Right forelimb (tissue), 1 donor: ENCODE measurements around the gene KIF19.

Experiments
- DNase-seq: peaks from one replicate; pipeline ENCODE4 v3.0.0-alpha.2; 2018

The KIF19 gene

DNA sequence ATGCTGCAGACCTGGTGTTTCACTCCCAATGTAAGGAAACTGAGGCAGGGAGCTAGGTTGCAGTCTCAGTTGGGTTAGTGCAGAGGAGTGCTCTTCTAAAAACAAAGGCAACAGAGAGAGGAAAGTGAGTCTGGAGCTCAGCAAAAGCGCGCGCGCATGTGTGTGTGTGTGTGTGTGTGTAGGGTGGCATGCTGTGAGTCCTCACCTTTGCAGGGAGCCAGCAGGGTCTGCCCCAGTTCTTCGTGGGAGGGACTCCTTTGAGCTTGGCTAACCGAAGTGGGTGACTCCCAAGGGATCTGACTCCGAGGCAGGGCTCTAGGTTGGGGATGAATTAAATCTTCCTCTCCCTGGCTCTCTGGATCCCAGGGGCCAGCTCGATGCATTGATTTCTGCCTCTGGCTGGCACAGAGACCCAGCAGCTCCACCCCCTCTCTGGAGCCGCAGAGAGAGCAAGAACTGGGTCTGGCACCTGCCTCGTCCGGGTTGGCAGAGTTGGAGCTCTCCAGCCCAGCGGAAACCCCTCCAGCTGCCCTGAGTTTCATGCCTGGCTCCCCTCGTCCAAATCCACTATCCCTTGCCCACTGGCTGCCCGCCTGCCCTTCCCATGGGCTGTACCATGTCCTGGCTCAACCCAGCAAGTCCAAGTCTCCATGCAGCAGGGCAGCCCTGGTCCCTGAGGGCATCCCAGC, 36.9 kb downstream of the KIF19 start:
- DNase-seq: no peak

DNA sequence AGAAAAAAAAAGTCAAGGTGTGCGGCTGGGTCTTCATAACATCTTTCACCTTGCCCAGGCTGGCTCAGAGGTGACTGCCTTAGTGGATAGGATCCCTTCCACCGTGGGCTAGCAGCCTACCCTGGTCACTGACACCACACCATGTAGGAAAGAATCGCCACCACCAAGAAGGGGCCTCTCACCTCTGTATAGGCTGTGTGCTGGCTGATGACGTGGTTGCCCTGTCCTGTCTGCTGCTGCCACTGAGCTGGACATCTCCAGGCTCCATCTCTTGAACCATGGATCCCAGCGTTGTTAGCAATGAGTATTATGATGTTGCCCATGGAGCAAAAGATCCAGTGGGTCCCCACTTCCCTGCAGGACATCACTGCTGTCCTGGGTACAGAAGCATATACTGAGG, 41.2 kb downstream of the KIF19 start, which contains the start of gene GPR142:
Gene GPR142 (plus strand): TSS at position 301 of the 400 bp plus-strand sequence. CDS start 2,035 bp downstream, outside the sequence.
- no peak for DNase-seq

DNA sequence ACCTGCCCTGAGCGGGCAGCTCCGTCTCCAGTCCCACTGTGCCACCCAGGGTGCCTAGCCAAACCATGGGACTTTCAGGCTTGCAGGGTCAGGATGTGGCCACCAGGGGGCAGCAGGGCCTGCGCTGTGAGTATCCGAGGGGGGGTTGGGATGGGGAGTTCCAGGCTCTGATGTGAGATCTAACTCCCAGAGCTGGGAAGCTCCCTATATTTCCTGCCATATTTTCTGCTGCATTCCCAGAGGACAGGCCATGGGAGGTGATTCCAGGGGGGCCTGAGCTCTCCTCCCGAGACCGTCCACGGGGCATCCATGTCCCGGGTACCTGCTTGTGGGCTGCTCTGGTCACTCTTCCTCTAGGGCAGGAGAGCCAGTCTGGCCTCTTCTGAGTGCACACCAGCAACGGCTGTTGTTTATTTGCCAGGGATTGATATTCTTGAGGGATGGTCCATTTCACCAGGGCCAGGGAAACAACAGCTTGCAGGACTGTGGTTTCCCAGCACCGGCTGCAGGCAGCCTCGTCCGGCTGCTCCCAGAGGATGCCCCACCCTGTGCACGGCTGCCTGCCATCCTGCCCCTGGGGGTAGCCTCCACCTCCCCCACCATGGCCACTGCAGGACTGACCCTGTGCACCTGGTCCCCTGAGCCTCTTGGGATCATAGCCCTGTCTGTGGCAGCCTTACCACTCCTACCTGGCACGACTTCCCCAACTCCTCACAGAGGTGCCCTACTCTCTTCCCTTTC, 42.5 kb downstream of the KIF19 start:
- peak; percentile 80 for DNase-seq

DNA sequence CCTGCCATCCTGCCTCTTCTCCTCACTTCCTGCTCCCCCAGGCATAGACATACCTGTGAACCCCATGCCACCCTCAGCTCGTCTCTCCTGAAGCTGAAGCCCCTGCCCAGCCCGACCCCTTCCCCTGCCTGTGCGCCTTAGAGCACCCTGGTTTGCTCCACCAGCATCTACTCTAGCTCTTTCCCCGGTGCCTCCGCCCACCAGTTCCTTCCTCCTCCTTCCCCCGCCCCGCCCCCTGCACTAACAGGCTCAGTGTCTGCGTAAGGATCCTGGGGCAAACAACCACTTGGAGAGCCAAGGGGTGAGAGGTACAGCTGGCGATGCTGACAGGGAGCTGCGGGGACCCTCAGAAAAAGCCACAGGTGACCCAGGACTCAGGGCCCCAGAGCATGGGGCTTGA, 43.2 kb downstream of the KIF19 start:
- no peak for DNase-seq

DNA sequence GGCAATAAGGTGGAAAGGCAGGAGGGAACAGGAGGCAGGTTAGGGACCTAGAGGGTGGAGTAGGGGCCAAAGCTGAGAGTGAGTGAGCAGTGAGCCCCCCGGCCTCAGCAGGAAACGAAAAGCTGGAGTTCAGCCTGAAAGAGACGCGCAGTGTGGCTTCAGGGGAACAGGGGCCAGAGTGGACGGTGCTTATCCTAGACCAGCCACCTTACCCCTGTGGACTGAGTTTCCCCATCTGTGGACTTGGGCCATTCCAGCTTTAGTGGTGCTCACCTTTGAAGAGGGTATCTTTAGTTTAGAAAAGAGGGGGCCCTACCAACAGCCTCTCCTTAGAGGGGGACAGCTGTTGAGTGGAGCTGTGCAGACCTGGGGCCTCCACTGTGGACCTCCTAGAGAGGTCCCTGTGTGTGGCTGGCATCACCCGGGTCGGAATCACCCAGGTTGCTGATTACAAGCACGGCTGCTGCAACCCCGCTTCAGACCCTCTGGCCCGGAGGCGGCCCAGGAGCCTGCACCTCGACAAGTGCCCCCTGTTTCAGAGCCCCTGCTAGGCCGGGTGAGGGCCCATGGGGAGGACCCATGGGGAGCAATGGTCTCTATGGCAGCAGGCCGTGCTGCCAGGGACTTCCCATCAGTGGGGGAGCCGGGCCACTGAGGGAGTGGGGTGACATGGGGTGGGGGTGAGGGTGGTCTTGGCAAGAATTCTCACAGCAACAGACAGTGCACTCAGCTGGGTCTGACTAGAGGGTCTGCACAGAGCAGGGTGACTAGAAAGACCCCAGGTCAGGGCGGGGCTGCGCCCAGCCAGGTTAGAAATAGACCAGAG, 43.9 kb downstream of the KIF19 start:
- no peak for DNase-seq

DNA sequence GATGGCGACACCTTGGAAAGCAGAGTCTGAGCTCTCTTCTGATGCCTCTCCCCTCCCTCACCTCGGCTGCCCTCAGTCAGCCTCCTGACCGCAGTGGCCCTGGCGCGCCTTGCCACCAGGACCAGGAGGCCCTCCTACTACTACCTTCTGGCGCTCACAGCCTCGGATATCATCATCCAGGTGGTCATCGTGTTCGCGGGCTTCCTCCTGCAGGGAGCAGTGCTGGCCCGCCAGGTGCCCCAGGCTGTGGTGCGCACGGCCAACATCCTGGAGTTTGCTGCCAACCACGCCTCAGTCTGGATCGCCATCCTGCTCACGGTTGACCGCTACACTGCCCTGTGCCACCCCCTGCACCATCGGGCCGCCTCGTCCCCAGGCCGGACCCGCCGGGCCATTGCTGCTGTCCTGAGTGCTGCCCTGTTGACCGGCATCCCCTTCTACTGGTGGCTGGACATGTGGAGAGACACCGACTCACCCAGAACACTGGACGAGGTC, 45.7 kb downstream of the KIF19 start:
- no peak for DNase-seq

DNA sequence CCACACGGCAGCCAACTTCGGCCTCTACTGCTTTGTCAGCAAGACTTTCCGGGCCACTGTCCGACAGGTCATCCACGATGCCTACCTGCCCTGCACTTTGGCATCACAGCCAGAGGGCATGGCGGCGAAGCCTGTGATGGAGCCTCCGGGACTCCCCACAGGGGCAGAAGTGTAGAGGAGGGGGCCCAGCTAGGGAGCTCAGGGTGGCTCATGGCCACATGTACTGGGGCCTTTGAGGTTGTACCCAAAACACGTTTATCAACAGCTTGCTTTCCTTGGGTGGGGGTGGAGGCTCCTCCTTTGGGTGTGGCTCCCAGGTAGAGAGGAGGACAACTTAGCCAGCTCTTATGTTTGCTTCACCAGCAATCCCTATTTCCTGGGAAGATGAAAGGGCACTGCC, 46.4 kb downstream of the KIF19 start:
- DNase-seq: no peak

DNA sequence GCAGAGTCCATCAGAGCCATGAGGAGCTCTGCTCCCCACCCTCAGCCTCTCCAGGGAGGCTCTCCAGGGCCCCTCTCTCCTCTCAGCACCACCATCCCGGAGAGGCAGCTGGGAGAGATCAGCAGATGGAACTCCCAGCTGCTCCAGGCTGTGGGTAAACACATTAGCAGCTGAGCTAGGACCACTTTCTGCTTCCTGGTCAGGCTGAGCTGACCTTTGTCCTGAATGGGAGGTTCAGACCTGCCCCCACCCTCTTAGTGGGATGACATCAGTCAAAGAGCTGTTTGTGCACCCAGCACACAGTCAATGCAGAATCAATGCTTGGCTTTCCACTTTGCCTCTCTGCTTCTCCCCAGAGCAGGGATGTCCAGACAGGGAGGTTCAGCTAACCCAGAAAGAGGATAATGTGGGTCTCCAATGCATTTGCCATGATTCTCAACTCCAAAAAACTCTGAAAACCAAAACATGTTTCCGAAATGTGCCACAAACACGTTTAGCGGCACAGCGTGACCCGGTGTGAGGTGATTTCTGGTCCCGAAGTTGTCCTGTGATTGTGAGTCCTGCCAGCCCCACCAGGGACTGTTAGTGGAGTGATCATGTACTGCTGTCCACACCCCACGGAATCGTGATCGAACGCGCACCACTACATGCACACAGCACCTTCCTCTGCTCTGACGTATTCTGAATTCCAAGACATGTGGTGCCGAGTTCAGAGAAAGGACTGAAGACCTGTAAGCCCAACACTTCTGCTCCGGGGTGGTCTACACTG, 48.0 kb downstream of the KIF19 start:
- no peak for DNase-seq

DNA sequence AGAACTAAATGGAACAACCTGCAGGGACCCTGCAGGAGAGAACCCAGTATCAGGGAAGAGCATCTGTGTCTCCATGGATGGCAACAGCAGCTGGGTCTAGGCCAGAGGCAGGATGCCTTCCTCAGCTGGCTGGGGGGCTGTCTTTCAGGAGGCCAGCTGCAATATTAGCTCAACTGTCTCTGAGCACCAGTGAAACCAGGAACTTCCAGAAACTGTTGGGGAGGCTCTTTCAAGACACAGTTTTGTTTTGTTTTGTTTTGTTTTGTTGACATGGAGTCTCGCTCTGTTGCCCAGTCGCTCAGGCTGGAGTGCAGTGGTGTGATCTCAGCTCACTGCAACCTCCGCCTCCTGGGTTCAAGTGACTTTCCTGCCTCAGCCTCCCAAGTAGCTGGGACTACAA, 48.8 kb downstream of the KIF19 start:
- DNase-seq: no peak

DNA sequence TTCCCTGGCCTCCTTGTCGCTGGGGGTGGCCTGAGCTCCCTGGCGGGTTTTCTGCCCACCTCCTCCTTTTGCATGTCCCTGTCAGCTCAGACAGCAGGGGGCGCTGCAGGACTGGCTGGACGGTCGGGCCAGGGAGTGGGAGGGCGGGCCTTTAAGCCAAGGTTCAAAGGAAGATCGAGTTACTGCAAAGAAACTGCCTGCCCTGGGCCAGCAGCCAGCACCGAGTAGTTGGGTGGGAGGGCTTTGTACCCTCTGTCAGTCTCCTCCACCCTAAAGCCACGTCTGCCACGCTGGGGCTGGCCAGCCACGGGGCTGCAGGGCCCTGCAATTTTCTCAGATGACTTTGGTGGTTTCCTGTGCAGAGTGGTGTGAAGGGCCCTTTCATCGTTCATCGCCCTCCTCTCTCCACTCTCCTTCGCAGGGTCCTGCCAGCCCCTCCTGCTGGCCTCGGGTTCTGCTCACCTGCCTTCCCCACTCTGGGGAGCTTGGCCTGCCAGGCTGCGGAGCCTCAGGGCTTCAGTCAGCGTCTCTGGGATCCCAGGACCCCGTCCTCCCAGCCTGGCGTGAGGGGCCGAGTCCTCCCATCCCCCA, 53.6 kb downstream of the KIF19 start:
- peak; percentile 98 for DNase-seq

DNA sequence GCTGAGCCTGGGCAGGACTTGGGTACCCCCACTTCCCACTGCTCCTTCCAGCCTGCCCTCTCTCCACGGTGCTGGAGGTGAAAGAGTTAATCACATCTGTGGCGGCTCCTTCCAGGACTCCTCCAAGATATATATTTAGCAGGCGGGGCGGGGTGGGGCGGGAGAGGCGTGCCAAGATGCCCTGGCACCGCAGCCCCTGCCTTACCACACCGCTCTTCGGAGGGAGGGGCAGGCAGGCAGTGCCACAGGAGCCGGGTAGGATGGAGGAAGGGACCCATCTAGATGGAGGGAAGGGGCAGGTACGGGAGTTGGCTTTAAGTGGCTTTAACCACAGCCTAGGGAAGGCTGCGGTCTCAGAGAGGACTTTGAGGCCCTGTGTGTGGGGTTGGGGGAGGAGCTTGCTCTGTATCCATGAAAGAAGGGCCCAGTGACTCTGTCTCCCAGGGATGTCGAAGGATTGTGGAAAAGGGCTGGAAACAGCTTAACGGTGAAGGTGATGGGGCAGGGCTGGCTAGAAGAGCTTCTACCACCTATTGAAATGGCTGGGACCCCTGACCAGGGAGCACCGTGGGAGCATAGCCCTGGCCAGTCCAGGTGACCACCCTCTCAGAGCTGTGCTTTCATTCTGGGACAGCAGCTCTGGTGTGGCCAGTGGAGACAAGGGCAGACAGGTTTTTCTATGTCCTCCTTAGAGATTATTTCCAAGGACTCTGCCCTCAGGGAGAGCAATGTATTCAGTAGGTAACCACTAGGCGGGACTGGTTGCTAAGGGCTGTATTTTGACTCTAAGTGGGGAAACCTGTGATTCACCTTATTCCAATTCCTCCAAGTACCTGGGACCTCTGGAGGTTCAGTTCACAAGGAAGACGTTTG, 54.3 kb downstream of the KIF19 start:
- peak; percentile 77 for DNase-seq

DNA sequence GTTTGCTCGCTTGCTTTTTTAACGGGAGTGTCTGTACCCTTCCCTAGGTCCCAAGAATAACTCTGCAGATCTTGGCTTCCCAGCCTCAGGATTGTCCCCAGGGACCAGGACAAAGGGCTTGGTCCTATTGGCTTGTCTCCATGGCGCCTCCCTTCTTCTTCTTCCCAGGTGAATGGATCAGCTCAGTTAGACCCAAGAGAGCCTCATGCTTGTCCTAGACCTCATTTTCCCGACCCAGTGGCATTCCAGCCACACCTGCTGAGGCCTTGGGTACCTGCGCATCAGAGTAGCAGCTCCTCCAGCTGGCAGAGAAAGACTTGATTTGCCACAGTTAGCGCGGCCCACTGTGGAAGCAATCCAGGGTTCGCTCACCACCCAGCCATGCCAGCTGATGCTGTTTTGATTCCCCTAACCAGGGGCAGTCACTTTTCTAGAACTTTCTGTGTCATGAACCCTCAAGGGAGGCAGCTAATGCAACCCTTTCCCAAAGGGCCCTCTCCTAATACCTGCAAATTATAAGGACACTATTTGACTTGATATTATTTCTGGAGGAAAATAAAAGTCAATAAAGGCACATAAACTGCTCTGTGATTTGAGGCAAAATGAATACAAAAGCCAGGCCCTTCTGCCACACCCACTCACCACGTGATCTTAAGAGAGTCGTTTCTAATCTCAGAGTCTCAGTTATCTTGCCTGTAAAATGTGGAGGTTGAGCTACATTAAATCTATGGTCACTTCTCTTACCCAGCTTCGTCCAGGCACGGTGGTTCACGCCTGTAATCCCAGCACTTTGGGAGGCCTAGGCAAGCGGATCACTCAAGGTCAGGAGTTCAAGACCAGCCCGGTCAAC, 55.2 kb downstream of the KIF19 start:
- DNase-seq: no peak

DNA sequence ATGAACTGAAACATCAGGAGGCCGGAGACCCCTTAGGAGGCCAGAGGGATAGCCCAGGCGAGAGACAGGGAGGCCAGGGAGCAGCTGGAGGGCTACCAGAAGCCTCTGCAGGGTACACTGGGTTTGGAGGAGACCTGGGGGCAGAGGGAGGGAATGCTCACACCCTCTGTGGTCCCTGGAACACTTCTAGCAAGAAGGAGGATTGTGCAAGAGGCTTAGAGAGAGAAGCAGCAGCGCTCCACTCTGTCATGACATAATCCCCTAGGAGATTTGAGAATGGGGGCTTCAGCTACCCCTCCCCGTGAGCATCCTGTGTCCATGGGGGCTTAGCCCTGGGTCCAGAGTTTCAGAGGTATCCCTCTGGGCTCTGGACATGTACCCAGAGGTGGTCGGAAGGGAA, 57.1 kb downstream of the KIF19 start:
- no peak for DNase-seq

DNA sequence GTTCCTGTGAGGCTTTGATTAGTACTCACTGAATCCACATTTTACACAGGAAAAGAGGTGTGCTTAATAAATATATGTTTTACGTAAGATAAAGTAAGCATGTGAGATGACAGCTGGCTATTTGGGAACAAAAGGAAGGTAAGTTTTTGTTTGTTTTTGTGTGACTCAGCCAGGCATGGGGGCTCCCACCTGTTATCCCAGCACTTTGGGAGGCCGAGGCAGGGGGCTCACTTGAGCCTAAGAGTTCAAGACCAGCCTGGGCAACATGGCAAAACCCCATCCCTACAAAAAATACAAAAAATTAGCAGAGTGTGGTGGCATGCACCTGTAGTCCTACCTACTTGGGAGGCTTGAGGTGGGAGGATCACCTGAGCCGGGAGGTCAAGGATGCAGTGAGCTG, 59.2 kb downstream of the KIF19 start:
- no peak for DNase-seq

DNA sequence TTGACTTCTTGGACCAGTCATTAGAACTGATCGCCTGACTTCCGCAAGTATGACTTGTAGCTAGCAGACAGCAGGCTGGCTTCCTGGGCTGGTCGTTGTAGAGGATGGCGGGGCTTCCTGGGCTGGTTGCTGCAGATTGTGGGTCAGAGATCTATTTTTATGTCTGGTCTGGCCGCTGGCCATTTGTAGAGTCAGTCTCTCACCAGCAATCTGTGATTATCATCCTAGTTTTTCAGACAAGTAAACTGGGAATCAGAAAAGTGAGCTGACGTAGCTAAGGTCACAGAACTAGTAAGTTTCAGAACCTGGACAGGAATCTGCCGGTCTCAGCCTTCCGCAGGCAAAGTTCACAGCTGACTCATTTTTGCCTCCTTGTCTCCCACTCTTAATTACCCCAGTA, 60.4 kb downstream of the KIF19 start:
- DNase-seq: no peak

DNA sequence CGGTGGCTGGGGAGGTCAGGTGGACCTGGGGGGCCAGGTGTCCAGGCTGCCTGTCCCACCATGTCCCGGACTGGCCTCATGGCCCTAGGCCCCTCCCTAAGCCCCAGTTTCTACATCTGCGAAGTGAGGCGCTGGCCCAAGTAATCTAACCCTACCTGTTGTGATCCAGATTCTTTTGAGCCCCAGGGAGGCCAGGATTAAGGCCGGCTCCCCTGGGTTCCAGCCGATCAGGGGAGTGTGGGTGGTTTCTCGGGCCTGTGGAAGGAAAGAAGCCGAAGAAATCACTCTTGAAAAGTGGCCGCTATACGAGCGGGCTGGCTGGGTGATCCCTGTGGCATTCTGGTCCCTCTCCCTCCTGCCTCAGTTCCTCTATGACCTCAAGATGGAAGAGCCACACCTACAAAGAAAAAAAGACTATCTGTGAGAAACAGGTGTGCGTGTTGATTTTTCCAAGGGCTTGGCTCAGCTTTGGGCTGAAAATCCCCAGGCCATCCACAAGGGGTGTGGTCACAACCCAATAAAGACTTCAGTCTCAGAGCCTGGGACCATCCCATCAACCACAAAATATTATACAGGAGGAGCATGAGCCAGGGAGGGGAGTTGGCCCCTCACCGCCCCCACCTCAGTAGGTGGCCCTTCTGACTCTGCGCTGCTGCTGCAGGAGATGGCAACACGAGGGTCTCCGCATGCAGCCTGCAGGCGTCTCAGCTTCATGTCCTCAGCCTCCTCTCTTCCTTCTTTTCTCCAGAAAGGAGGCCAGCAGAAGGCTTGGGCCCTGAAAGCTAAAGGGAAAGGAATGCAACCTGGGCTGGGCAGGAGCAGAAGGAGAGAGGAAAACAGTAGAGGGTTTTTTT, 61.6 kb downstream of the KIF19 start:
- DNase-seq: no peak

DNA sequence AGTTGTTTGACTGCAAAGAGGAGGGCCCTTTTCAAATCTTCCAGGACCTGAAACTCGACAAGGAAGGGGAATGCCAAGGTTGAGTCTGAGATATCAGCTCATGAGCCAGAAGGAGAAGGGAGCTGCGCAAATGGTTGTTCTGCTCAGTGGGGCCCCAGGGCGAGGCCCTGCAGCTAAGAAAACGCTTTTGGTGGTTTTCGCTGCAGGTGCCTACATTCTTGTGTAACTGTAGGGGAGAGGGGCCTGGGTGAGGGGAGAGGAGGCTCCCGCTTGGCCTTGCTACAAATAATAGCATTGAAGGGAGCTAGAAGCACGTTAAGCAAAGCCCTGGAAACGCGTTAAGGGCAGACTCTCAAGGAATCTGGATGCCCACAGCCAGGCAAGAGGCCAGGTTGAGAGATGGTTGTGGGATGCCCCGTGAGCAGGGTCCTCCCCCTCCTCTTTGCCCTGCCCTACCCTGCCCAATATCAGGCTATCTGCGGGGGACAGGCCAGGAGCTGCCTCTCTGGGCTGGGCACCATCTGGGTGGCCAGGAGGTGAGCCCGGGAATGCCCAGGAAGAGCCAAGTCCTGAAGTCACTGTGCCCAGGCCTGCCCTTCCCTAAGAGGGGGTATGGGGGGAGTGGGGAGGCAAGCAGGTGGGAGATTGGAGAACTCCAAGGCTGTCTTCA, 63.2 kb downstream of the KIF19 start:
- DNase-seq: no peak

DNA sequence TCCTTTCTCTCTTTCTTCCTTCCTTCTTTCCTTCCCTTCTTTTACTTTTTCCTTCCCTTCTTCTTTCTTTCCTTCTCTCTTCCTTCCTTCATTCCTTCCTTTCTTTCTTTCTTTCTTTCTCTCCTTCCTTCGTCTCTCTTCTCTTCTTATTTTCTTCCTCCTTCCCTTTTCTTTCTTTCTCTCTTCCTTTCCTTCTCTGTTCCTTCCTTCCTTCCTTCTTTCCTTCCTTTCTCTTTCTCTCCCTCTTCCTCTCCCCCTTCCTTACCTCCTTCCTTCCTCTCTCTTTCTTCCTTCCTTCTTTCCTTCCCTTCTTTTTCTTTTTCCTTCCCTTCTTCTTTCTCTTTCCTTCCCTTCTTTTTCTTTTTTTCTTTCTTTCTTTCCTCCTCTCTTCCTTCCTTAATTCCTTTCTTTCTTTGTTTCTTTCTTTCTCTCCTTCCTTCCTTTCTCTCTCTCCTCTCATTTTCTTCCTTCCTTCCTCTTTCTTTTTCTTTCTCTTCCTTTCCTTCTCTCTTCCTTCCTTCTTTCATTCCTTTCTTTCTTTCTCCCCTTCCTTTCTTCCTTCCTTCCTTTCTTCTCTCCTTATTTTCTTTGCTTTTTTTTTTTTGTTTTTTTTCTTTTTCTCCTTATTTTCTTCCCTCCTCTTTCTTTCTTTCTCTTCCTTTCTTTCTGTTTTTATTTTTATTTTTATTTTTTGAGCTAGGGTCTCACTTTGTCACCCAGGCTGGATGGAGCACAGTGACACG, 64.1 kb downstream of the KIF19 start:
- no peak for DNase-seq
